ENCODE data around the gene ARHGEF26.

- TF ChIP-seq CTCF (IDR thresholded peaks at IDR 0.05; ENCODE audit: insufficient read depth, low read length): no peak
- TF ChIP-seq GABPA (IDR thresholded peaks at IDR 0.05; ENCODE audit: low read depth): no peak
Observed at GRCh38 chr3:154152741-154153140, 31.6 kb downstream of the ARHGEF26 start.

Data from HL-60 (cell line).